WTC11 (cell line): ENCODE results near the gene RMRP. TPM values are rescaled to one million over a fixed set of nuclear protein-coding genes. Genes with fewer than 3 reads are reported as not detected.

Experiments
- ATAC-seq: fragments of 200-7000 bp; cut with Tn5 transposase; 2 replicates; pipeline ENCODE4 v1.10.0; 2021; ENCODE audit warnings: mild to moderate bottlenecking, moderate library complexity
- CTCF ChIA-PET: fragments of 300-600 bp; sonication (Branson Sonifier 250); formaldehyde crosslinking; loops from one replicate; lab custom pipeline; 2021; ENCODE audit warnings: antibody characterized with exemption; lab: Charles Lee
- POLR2A ChIA-PET: fragments of 350-600 bp; sonication (Branson Sonifier 250); formaldehyde crosslinking; loops from one replicate; lab custom pipeline; 2021; ENCODE audit warnings: antibody characterized with exemption; lab: Charles Lee
- DNase-seq: peaks from one replicate; pipeline ENCODE4 v3.0.0; 2021; ENCODE audit warnings: low spot score
- H3K27ac Mint-ChIP-seq: 2 replicates; pipeline ENCODE4 v1.8.0; 2021; ENCODE audit warnings: mixed read lengths
- H3K27me3 Mint-ChIP-seq: 2 replicates; pipeline ENCODE4 v1.8.0; 2021; ENCODE audit warnings: low read depth, mild to moderate bottlenecking, moderate library complexity, mixed read lengths
- H3K36me3 Mint-ChIP-seq: 2 replicates; pipeline ENCODE4 v1.8.0; 2021; ENCODE audit warnings: mixed read lengths
- H3K4me1 Mint-ChIP-seq: 2 replicates; pipeline ENCODE4 v1.8.0; 2022; ENCODE audit warnings: mixed read lengths
- H3K4me3 Mint-ChIP-seq: 2 replicates; pipeline ENCODE4 v1.8.0; 2021; ENCODE audit warnings: mild to moderate bottlenecking, moderate library complexity, mixed read lengths
- H3K9me3 Mint-ChIP-seq: 2 replicates; pipeline ENCODE4 v1.8.0; 2021; ENCODE audit warnings: mixed read lengths
- JAZF1 ChIP-seq: fragments of 250-450 bp; sonication (Bioruptor Pico); IDR thresholded peaks from 2 replicates; pipeline ENCODE4 v1.9.0; 2021; ENCODE audit warnings: moderate library complexity, mild to moderate bottlenecking, inconsistent platforms
- KAT7 ChIP-seq: sonication (generic); formaldehyde crosslinking; IDR thresholded peaks from 2 replicates; pipeline ENCODE4 v1.8.1; 2023; ENCODE audit warnings: missing genetic modification reagents, mild to moderate bottlenecking, borderline replicate concordance
- MXD4 ChIP-seq: fragments of 250-450 bp; sonication (Bioruptor Pico); IDR thresholded peaks from 2 replicates; pipeline ENCODE4 v1.8.0; 2021; ENCODE audit warnings: mild to moderate bottlenecking, moderate library complexity, borderline replicate concordance
- NFE2L1 ChIP-seq: sonication (generic); formaldehyde crosslinking; IDR thresholded peaks from 2 replicates; pipeline ENCODE4 v1.8.1; 2023; ENCODE audit warnings: missing genetic modification reagents
- NFYB ChIP-seq: sonication (generic); formaldehyde crosslinking; conservative IDR thresholded peaks from 2 replicates; pipeline ENCODE4 v1.8.0; 2022; ENCODE audit warnings: low read depth, missing genetic modification reagents
- NR3C1 ChIP-seq: sonication (generic); formaldehyde crosslinking; conservative IDR thresholded peaks from 2 replicates; pipeline ENCODE4 v1.8.1; 2023; ENCODE audit warnings: low read depth, mild to moderate bottlenecking, missing genetic modification reagents
- OVOL2 ChIP-seq: fragments of 250-450 bp; sonication (Bioruptor Pico); IDR thresholded peaks from 2 replicates; pipeline ENCODE4 v1.9.0; 2021; ENCODE audit warnings: mild to moderate bottlenecking, borderline replicate concordance
- TEAD4 ChIP-seq: sonication (generic); formaldehyde crosslinking; IDR thresholded peaks from 2 replicates; pipeline ENCODE4 v1.8.0; 2022; ENCODE audit warnings: mild to moderate bottlenecking, missing genetic modification reagents
- ZNF138 ChIP-seq: sonication (generic); formaldehyde crosslinking; conservative IDR thresholded peaks from 2 replicates; pipeline ENCODE4 v1.8.1; 2022; ENCODE audit warnings: mild to moderate bottlenecking, moderate library complexity, missing genetic modification reagents
- ZNF263 ChIP-seq: sonication (generic); formaldehyde crosslinking; IDR thresholded peaks from 2 replicates; pipeline ENCODE4 v1.8.1; 2022; ENCODE audit warnings: low read depth, mild to moderate bottlenecking, moderate library complexity, missing genetic modification reagents
- total RNA-seq: library from RNA; stranded (reverse); gene quantifications from 3 replicates; pipeline ENCODE4 v1.2.3, GENCODE V29; 2021
- TF ChIP-seq, protein P1 (sequence below): fragments of 250-450 bp; sonication (Bioruptor Pico); IDR thresholded peaks from 2 replicates; pipeline ENCODE4 v1.8.0; 2021; ENCODE audit warnings: mild to moderate bottlenecking
- TF ChIP-seq, protein P2 (sequence below): sonication (generic); formaldehyde crosslinking; IDR thresholded peaks from 2 replicates; pipeline ENCODE4 v1.8.0; 2023; ENCODE audit warnings: mild to moderate bottlenecking, missing genetic modification reagents
- TF ChIP-seq, protein P3 (sequence below): sonication (generic); formaldehyde crosslinking; IDR thresholded peaks from 2 replicates; pipeline ENCODE4 v1.8.1; 2022; ENCODE audit warnings: missing genetic modification reagents, borderline replicate concordance
- TF ChIP-seq, protein P4 (sequence below): sonication (generic); formaldehyde crosslinking; IDR thresholded peaks from 2 replicates; pipeline ENCODE4 v1.8.0; 2023; ENCODE audit warnings: missing genetic modification reagents, mild to moderate bottlenecking, borderline replicate concordance
- TF ChIP-seq, protein P5 (sequence below): sonication (generic); formaldehyde crosslinking; IDR thresholded peaks from 2 replicates; pipeline ENCODE4 v1.8.1; 2022; ENCODE audit warnings: low read depth, missing genetic modification reagents, borderline replicate concordance
- TF ChIP-seq, protein P6 (sequence below): sonication (generic); formaldehyde crosslinking; IDR thresholded peaks from 2 replicates; pipeline ENCODE4 v1.8.0; 2022; ENCODE audit warnings: missing genetic modification reagents
- TF ChIP-seq, protein P7 (sequence below): sonication (generic); formaldehyde crosslinking; IDR thresholded peaks from 2 replicates; pipeline ENCODE4 v1.8.0; 2022; ENCODE audit warnings: mild to moderate bottlenecking, missing genetic modification reagents

RMRP gene
- total RNA-seq, 1 experiment from 2014 or later: 25,958 TPM

DNA sequence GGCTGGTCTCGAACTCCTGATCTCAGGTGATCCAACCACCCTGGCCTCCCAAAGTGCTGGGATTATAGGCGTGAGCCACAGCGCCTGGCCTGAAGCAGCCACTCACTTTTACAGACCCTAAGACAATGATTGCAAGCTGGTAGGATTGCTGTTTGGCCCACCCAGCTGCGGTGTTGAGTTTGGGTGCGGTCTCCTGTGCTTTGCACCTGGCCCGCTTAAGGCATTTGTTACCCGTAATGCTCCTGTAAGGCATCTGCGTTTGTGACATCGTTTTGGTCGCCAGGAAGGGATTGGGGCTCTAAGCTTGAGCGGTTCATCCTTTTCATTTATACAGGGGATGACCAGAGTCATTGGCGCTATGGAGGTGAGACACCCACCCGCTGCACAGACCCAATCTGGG lies 17.4 kb upstream of the RMRP start:
- Mint-ChIP-seq H3K36me3 (no peaks in the 10 kb centered on the region), H3K9me3 (no peaks in the 10 kb centered on the region), H3K27me3 (peaks cover 30% of the 10 kb centered on the region), H3K4me1 (peaks cover 9% of the 10 kb centered on the region), H3K4me3 (peak overlapping the region; percentile 69), H3K27ac (no peak overlapping the region)
- ChIA-PET POLR2A (interaction anchor here (0.9 to 2.2 kb wide), 8 partner anchors 10 to 75 kb away, joined by 3 to 21 read pairs (median 5); partner anchors contain the start of genes ARHGEF39, CCDC107, CREB3 and RMRP), CTCF (interaction anchor here (0.5 to 4.5 kb wide), 22 partner anchors 10 to 982 kb away, joined by 3 to 41 read pairs (median 6); partner anchors contain the start of genes ARHGEF39, CCDC107, RMRP and TPM2)
- DNase-seq (peak; percentile 35), ATAC-seq (peak; percentile 12)
- TF ChIP-seq, protein P1, sequence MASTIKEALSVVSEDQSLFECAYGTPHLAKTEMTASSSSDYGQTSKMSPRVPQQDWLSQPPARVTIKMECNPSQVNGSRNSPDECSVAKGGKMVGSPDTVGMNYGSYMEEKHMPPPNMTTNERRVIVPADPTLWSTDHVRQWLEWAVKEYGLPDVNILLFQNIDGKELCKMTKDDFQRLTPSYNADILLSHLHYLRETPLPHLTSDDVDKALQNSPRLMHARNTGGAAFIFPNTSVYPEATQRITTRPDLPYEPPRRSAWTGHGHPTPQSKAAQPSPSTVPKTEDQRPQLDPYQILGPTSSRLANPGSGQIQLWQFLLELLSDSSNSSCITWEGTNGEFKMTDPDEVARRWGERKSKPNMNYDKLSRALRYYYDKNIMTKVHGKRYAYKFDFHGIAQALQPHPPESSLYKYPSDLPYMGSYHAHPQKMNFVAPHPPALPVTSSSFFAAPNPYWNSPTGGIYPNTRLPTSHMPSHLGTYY (CRISPR knock-in tag): no peak
- TF ChIP-seq, protein P2, sequence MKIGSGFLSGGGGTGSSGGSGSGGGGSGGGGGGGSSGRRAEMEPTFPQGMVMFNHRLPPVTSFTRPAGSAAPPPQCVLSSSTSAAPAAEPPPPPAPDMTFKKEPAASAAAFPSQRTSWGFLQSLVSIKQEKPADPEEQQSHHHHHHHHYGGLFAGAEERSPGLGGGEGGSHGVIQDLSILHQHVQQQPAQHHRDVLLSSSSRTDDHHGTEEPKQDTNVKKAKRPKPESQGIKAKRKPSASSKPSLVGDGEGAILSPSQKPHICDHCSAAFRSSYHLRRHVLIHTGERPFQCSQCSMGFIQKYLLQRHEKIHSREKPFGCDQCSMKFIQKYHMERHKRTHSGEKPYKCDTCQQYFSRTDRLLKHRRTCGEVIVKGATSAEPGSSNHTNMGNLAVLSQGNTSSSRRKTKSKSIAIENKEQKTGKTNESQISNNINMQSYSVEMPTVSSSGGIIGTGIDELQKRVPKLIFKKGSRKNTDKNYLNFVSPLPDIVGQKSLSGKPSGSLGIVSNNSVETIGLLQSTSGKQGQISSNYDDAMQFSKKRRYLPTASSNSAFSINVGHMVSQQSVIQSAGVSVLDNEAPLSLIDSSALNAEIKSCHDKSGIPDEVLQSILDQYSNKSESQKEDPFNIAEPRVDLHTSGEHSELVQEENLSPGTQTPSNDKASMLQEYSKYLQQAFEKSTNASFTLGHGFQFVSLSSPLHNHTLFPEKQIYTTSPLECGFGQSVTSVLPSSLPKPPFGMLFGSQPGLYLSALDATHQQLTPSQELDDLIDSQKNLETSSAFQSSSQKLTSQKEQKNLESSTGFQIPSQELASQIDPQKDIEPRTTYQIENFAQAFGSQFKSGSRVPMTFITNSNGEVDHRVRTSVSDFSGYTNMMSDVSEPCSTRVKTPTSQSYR (CRISPR knock-in tag): no peak
- TF ChIP-seq TEAD4 (CRISPR knock-in tag) (no peak), JAZF1 (CRISPR knock-in tag) (no peak), MXD4 (no peak), ZNF138 (CRISPR knock-in tag) (no peak)
- TF ChIP-seq, protein P3, sequence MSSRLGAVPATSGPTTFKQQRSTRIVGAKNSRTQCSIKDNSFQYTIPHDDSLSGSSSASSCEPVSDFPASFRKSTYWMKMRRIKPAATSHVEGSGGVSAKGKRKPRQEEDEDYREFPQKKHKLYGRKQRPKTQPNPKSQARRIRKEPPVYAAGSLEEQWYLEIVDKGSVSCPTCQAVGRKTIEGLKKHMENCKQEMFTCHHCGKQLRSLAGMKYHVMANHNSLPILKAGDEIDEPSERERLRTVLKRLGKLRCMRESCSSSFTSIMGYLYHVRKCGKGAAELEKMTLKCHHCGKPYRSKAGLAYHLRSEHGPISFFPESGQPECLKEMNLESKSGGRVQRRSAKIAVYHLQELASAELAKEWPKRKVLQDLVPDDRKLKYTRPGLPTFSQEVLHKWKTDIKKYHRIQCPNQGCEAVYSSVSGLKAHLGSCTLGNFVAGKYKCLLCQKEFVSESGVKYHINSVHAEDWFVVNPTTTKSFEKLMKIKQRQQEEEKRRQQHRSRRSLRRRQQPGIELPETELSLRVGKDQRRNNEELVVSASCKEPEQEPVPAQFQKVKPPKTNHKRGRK (CRISPR knock-in tag): no peak
- TF ChIP-seq, protein P4, sequence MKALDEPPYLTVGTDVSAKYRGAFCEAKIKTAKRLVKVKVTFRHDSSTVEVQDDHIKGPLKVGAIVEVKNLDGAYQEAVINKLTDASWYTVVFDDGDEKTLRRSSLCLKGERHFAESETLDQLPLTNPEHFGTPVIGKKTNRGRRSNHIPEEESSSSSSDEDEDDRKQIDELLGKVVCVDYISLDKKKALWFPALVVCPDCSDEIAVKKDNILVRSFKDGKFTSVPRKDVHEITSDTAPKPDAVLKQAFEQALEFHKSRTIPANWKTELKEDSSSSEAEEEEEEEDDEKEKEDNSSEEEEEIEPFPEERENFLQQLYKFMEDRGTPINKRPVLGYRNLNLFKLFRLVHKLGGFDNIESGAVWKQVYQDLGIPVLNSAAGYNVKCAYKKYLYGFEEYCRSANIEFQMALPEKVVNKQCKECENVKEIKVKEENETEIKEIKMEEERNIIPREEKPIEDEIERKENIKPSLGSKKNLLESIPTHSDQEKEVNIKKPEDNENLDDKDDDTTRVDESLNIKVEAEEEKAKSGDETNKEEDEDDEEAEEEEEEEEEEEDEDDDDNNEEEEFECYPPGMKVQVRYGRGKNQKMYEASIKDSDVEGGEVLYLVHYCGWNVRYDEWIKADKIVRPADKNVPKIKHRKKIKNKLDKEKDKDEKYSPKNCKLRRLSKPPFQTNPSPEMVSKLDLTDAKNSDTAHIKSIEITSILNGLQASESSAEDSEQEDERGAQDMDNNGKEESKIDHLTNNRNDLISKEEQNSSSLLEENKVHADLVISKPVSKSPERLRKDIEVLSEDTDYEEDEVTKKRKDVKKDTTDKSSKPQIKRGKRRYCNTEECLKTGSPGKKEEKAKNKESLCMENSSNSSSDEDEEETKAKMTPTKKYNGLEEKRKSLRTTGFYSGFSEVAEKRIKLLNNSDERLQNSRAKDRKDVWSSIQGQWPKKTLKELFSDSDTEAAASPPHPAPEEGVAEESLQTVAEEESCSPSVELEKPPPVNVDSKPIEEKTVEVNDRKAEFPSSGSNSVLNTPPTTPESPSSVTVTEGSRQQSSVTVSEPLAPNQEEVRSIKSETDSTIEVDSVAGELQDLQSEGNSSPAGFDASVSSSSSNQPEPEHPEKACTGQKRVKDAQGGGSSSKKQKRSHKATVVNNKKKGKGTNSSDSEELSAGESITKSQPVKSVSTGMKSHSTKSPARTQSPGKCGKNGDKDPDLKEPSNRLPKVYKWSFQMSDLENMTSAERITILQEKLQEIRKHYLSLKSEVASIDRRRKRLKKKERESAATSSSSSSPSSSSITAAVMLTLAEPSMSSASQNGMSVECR (CRISPR knock-in tag): 0 out of 2 replicates have a peak, but pooled peaks have one; percentile 19

DNA sequence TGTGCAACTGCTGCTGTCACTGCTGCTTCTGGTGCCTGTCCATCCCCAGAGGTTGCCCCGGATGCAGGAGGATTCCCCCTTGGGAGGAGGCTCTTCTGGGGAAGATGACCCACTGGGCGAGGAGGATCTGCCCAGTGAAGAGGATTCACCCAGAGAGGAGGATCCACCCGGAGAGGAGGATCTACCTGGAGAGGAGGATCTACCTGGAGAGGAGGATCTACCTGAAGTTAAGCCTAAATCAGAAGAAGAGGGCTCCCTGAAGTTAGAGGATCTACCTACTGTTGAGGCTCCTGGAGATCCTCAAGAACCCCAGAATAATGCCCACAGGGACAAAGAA lies 16.2 kb upstream of the RMRP start:
- ATAC-seq (no peak), DNase-seq (no peak)
- Mint-ChIP-seq H3K4me3 (peak overlapping the region; percentile 69), H3K9me3 (no peaks in the 10 kb centered on the region), H3K36me3 (no peaks in the 10 kb centered on the region), H3K4me1 (peaks cover 9% of the 10 kb centered on the region), H3K27ac (no peak overlapping the region), H3K27me3 (peaks cover 30% of the 10 kb centered on the region)
- ChIA-PET CTCF (interaction anchor here (4.5 kb wide), 1 partner anchor 9 kb away, joined by 41 read pairs; the partner anchor contains the start of gene ARHGEF39), POLR2A (no interaction called here)
- TF ChIP-seq NFE2L1 (CRISPR knock-in tag) (no peak), OVOL2 (CRISPR knock-in tag) (no peak), NR3C1 (CRISPR knock-in tag) (no peak), ZNF263 (CRISPR knock-in tag) (no peak), TEAD4 (CRISPR knock-in tag) (no peak), KAT7 (CRISPR knock-in tag) (no peak), NFYB (CRISPR knock-in tag) (no peak)
- TF ChIP-seq, protein P5, sequence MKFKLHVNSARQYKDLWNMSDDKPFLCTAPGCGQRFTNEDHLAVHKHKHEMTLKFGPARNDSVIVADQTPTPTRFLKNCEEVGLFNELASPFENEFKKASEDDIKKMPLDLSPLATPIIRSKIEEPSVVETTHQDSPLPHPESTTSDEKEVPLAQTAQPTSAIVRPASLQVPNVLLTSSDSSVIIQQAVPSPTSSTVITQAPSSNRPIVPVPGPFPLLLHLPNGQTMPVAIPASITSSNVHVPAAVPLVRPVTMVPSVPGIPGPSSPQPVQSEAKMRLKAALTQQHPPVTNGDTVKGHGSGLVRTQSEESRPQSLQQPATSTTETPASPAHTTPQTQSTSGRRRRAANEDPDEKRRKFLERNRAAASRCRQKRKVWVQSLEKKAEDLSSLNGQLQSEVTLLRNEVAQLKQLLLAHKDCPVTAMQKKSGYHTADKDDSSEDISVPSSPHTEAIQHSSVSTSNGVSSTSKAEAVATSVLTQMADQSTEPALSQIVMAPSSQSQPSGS (CRISPR knock-in tag): no peak
- TF ChIP-seq, protein P6, sequence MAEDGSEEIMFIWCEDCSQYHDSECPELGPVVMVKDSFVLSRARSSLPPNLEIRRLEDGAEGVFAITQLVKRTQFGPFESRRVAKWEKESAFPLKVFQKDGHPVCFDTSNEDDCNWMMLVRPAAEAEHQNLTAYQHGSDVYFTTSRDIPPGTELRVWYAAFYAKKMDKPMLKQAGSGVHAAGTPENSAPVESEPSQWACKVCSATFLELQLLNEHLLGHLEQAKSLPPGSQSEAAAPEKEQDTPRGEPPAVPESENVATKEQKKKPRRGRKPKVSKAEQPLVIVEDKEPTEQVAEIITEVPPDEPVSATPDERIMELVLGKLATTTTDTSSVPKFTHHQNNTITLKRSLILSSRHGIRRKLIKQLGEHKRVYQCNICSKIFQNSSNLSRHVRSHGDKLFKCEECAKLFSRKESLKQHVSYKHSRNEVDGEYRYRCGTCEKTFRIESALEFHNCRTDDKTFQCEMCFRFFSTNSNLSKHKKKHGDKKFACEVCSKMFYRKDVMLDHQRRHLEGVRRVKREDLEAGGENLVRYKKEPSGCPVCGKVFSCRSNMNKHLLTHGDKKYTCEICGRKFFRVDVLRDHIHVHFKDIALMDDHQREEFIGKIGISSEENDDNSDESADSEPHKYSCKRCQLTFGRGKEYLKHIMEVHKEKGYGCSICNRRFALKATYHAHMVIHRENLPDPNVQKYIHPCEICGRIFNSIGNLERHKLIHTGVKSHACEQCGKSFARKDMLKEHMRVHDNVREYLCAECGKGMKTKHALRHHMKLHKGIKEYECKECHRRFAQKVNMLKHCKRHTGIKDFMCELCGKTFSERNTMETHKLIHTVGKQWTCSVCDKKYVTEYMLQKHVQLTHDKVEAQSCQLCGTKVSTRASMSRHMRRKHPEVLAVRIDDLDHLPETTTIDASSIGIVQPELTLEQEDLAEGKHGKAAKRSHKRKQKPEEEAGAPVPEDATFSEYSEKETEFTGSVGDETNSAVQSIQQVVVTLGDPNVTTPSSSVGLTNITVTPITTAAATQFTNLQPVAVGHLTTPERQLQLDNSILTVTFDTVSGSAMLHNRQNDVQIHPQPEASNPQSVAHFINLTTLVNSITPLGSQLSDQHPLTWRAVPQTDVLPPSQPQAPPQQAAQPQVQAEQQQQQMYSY: no peak
- TF ChIP-seq, protein P7, sequence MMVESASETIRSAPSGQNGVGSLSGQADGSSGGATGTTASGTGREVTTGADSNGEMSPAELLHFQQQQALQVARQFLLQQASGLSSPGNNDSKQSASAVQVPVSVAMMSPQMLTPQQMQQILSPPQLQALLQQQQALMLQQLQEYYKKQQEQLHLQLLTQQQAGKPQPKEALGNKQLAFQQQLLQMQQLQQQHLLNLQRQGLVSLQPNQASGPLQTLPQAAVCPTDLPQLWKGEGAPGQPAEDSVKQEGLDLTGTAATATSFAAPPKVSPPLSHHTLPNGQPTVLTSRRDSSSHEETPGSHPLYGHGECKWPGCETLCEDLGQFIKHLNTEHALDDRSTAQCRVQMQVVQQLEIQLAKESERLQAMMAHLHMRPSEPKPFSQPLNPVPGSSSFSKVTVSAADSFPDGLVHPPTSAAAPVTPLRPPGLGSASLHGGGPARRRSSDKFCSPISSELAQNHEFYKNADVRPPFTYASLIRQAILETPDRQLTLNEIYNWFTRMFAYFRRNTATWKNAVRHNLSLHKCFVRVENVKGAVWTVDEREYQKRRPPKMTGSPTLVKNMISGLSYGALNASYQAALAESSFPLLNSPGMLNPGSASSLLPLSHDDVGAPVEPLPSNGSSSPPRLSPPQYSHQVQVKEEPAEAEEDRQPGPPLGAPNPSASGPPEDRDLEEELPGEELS (CRISPR knock-in tag): no peak
